Cardiac muscle cell (in vitro differentiated cells and primary cell): ENCODE measurements around the gene MMP27. TPM values are rescaled to one million over a fixed set of nuclear protein-coding genes. Genes with fewer than 3 reads are reported as not detected.

ENCODE experiments used
- DNase-seq, 2 donors: peaks; one replicate each; pipeline versions ENCODE4 v3.0.0 to v3.0.0-alpha.2; 2010 to 2017; ENCODE audit warnings: low read depth in 1 of 2, low spot score in 1 of 2
- H3K27ac ChIP-seq: fragments of 200-600 bp; sonication (generic); 2 replicates; pipeline ENCODE4 v1.5.1; 2016
- H3K27me3 ChIP-seq: fragments of 200-600 bp; sonication (generic); 2 replicates; pipeline ENCODE4 v1.6.0; 2016; ENCODE audit warnings: control low read depth
- H3K36me3 ChIP-seq: fragments of 200-600 bp; sonication (generic); 2 replicates; pipeline ENCODE4 v1.5.1; 2016; ENCODE audit warnings: control low read depth
- H3K4me1 ChIP-seq: fragments of 200-600 bp; sonication (generic); 2 replicates; pipeline ENCODE4 v1.8.1; 2017; ENCODE audit warnings: low read depth, mild to moderate bottlenecking, mixed run types
- H3K4me3 ChIP-seq: fragments of 200-600 bp; sonication (generic); 2 replicates; pipeline ENCODE4 v1.5.1; 2016; ENCODE audit warnings: mild to moderate bottlenecking
- H3K9me3 ChIP-seq: fragments of 200-600 bp; sonication (generic); 2 replicates; pipeline ENCODE4 v1.5.1; 2017; ENCODE audit warnings: low read depth, mild to moderate bottlenecking, control low read depth
- polyA plus RNA-seq: library from polyadenylated mRNA; unstranded; fragments of >200 nt; fragmentation: Nextera tagmentation; extraction: Ambion mirVana; gene quantifications from 2 replicates; pipeline ENCODE4 v1.2.1, GENCODE V29; 2016
- total RNA-seq: library from RNA; depleted of rRNA; stranded (reverse); fragments of >200 nt; gene quantifications from 2 replicates; pipeline ENCODE4 v1.2.3, GENCODE V29; 2016
- TF ChIP-seq, protein P1 (sequence below): IDR thresholded peaks from 2 replicates; pipeline ENCODE4 v1.5.1; 2012; ENCODE audit warnings: low read depth, mild to moderate bottlenecking, low read length

Gene MMP27
- total and polyA plus RNA-seq, 2 experiments from 2014 or later, result not detected

GRCh38 chr11:102724904-102725500, 19.4 kb upstream of the MMP27 start, which contains the start of gene MMP8:
Gene MMP8 (minus strand): TSS chr11:102724954. CDS start chr11:102724855, 99 bp downstream.
- Histone ChIP-seq H3K27me3 (no peaks in the 10 kb centered on the region), H3K36me3 (no peaks in the 10 kb centered on the region), H3K9me3 (no peaks in the 10 kb centered on the region), H3K27ac (no peak within 1 kb of the TSS), H3K4me1 (no peaks in the 10 kb centered on the region), H3K4me3 (no peak within 1 kb of the TSS)
- TF ChIP-seq, protein P1, sequence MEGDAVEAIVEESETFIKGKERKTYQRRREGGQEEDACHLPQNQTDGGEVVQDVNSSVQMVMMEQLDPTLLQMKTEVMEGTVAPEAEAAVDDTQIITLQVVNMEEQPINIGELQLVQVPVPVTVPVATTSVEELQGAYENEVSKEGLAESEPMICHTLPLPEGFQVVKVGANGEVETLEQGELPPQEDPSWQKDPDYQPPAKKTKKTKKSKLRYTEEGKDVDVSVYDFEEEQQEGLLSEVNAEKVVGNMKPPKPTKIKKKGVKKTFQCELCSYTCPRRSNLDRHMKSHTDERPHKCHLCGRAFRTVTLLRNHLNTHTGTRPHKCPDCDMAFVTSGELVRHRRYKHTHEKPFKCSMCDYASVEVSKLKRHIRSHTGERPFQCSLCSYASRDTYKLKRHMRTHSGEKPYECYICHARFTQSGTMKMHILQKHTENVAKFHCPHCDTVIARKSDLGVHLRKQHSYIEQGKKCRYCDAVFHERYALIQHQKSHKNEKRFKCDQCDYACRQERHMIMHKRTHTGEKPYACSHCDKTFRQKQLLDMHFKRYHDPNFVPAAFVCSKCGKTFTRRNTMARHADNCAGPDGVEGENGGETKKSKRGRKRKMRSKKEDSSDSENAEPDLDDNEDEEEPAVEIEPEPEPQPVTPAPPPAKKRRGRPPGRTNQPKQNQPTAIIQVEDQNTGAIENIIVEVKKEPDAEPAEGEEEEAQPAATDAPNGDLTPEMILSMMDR, result no peak
- DNase-seq, result peak in 1 of 2 donors; percentile 40

DNA sequence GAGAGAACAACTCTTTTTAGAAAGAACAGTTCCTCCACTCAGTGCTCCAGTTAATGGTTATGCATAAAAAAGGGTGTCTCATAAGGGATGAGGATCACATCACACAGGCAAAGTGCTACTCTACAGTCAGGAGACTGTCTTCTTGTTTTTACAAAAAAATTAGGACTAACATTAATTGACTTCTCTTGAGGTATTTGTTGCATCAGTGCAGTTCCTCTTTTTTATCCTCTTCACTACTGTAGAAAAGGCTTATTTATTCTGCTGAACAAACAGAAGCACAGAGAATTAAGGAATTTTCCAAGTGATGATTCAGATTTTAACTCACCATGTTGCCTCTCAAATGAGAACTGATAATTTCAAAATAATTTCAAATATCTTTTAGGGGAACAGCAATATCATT, 17.3 kb upstream of the MMP27 start:
- Histone ChIP-seq H3K4me3 (no peak overlapping the region), H3K9me3 (no peaks in the 10 kb centered on the region), H3K36me3 (no peaks in the 10 kb centered on the region), H3K4me1 (no peaks in the 10 kb centered on the region), H3K27me3 (no peaks in the 10 kb centered on the region), H3K27ac (no peak overlapping the region)
- no peak for DNase-seq
- TF ChIP-seq, protein P1, result no peak

DNA sequence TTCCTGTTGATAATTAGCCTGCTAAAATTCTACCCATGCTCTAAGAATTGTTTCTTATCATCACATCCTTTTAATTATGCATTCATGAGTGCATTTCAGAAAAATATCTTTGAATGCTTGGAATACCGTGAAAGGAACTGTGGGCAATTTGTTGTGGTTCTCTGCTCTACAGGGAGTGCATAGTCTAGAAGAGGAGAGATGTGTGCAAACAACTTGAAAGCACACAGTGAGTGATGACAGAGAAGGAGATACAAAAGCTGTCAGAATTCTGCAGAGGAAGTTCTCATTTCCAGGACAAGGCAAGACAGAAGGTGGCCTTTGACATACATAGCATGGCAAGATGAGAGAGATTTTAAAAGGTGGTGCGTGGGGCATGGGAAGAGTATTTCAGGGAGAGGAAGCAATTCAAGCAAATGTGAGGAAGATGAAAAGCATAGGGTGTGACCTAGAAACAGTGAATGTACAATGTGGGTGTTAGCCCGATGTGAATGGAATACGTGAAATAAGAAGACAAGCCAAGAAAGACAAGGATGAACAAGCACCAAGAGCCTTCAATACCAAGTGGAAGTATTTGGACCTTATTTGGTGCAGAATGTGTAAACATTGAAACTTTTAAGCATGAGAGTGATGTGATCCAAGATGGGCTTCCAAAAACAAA, 14.2 kb upstream of the MMP27 start:
- Histone ChIP-seq H3K4me3 (no peak overlapping the region), H3K36me3 (no peaks in the 10 kb centered on the region), H3K27ac (no peak overlapping the region), H3K27me3 (no peaks in the 10 kb centered on the region), H3K9me3 (no peaks in the 10 kb centered on the region), H3K4me1 (no peaks in the 10 kb centered on the region)
- TF ChIP-seq, protein P1, result no peak
- no peak for DNase-seq

DNA sequence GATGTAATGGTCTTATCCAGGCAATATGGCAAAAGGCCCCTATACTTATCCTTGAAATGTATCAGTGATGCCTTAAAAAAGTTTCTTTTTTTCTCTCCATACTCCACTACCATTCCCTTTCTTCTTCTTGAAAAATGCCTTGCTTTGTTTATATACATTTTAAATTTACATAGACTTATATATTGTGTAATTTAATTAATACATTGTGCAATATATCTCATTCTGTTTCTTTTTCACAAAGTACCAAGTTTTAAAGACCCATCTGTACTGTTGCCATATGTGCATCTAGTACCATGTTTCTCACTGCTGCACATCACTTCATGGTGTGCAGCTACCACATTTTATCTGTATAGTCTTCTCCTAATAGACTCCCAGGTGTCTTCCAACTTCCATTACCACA, 11.7 kb upstream of the MMP27 start:
- Histone ChIP-seq H3K36me3 (no peaks in the 10 kb centered on the region), H3K27ac (no peak overlapping the region), H3K4me3 (no peak overlapping the region), H3K4me1 (no peaks in the 10 kb centered on the region), H3K27me3 (no peaks in the 10 kb centered on the region), H3K9me3 (no peaks in the 10 kb centered on the region)
- no peak for DNase-seq
- TF ChIP-seq, protein P1, result no peak

DNA sequence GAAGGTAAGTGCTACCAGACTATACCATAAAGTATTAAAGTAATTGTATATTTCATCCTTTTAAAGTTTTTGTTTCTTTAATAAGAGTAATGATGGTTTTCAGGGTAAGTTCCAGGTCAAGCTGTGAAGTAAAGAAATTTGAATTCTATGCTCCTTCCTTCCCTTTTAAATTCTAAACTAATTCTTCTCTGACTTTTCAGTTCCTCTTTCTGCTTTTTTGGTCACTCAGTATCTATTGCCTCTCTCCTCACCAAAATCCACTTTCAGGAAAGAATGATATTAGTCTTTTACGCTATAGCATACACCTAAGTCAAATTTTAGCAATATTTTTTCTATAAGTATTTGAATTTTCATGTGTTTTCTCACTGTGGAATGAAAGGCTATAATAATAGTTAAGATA, 11.0 kb upstream of the MMP27 start:
- H3K9me3 ChIP-seq, result no peaks in the 10 kb centered on the region
- H3K4me3 ChIP-seq, result no peak overlapping the region
- H3K27me3 ChIP-seq, result no peaks in the 10 kb centered on the region
- TF ChIP-seq, protein P1, result no peak
- H3K4me1 ChIP-seq, result no peaks in the 10 kb centered on the region
- H3K36me3 ChIP-seq, result no peaks in the 10 kb centered on the region
- DNase-seq, result no peak
- no peak overlapping the region for H3K27ac ChIP-seq
